Right ventricle myocardium superior (tissue), 1 donor: ENCODE measurements around the gene SSBP2. TPM values are rescaled to one million over a fixed set of nuclear protein-coding genes. Genes with fewer than 3 reads are reported as not detected.

Experiments used
- ATAC-seq: fragments of 200-7000 bp; cut with Tn5 transposase; one replicate; pipeline ENCODE4 v1.9.1; 2020; ENCODE audit warnings: mild to moderate bottlenecking; ENCODE audit not compliant: poor library complexity
- DNase-seq: peaks from one replicate; pipeline ENCODE4 v3.0.0-alpha.2; 2020
- intact Hi-C: fragments of 100-400 bp; cut with DNase I; formaldehyde crosslinking; loops from one replicate; pipeline ENCODE4 v1.11.2; 2022
- total RNA-seq: library from RNA; stranded (reverse); fragmentation: NEBNext Ultra II Directional; extraction: Animal tissue kit (Norgen Biotek cat#: 25700); gene quantifications from one replicate; pipeline ENCODE4 v1.2.1, GENCODE V29; 2021
- donor health status: DM: no; HTN: yes; CAD: no; lungs with severe emphysema.

SSBP2 gene
- total RNA-seq, 1 donor from 2014 or later = 46.9 TPM

DNA sequence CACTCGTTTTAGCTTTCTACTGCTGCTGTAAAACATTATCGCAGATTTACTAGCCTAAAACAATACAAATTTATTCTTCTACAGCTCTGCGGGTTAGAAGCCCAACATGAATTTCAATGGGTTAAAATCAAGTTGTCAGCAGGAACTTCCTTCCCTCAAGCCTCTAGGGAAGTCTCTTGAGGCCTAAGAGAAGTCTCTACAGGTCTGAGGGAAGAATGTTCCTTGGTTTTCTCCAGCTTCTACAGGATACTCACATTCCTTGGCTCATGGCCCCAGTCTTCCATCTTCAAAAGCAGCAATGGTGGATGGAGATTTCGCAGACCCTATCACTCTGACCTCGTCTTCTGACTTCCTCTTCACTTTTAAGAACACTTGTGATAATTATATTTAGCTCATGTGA is 21.6 kb upstream of the SSBP2 start:
- DNase-seq (no peak), ATAC-seq (no peak)
- intact Hi-C loops = no loop called here

- intact Hi-C loops = no loop called here
- DNase-seq (no peak), ATAC-seq (no peak)
These were observed 18.1 kb upstream of the SSBP2 start for GRCh38 chr5:81768935-81769452.

DNA sequence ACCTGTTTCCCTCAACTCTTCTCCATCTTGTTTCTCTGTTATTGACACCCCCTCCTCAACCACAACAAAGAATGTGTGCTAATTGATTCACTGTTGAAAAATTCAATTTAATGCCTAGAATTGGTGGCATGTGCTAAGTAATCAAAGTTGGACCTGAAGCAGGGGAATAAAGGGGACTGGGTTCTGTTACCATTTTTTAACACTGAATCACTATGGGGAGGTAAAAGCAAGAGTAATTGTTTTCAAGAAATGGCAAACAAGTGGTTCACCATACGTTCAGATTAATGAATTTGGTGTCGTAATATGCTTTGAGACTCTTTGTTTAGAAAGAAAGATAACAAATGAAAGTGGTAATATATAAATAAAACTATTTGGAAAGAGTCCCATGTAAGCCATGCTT is 17.0 kb upstream of the SSBP2 start:
- ATAC-seq (no peak), DNase-seq (no peak)
- intact Hi-C loops = no loop called here

- no peak for ATAC-seq
- no peak for DNase-seq
- intact Hi-C loops = no loop called here
These were observed 16.2 kb upstream of the SSBP2 start for GRCh38 chr5:81767097-81767496.

GRCh38 chr5:81766611-81767010 is 15.7 kb upstream of the SSBP2 start:
- no peak for ATAC-seq
- intact Hi-C loops = no loop called here
- DNase-seq = no peak

GRCh38 chr5:81763294-81763928 is 12.5 kb upstream of the SSBP2 start:
- intact Hi-C loops = no loop called here
- DNase-seq (no peak), ATAC-seq (no peak)

- intact Hi-C loops = no loop called here
- DNase-seq (no peak), ATAC-seq (no peak)
These were observed 12.0 kb upstream of the SSBP2 start for GRCh38 chr5:81762853-81763252.

DNA sequence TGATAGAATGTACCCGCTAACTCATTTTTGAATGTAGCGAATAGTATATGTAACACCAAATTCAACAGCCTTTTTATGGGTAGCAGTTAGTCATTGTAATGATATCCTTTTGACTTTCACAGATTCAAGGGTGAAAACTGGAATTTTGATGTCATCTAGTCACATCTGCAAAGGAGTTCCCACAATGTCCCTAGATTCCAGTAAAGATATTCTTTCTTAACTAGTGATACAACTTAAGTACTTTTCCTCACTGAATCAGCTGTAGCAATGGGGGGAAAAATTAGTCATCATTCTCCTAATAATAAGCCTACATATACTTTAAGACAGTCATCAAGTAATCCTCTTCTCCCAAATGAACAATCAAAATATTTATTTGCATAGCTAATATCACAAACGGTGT is 11.5 kb upstream of the SSBP2 start:
- no peak for DNase-seq
- intact Hi-C loops = no loop called here
- no peak for ATAC-seq

DNA sequence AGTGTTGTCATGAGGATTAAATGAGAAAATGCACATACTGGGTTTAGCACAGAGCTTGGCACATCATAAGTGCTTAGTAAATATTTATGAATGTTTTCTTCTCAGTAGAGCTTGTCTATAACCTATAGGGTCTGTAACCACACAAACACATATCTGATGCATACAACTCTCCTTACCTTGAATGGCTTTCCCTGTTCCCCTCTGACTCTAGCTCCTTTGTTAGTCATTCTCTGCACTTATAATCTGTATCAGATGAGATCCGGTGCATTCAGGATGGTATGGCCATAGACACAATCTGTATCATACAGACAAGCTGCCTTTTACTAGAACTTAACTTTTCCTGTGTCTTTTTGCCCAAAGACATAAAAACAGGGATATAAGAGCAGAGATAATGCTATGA is 11.1 kb upstream of the SSBP2 start:
- intact Hi-C loops = no loop called here
- ATAC-seq (no peak), DNase-seq (no peak)

- intact Hi-C loops = no loop called here
- no peak for DNase-seq
- peak; percentile 51 for ATAC-seq
These were observed 10.4 kb upstream of the SSBP2 start for GRCh38 chr5:81761270-81761669.

DNA sequence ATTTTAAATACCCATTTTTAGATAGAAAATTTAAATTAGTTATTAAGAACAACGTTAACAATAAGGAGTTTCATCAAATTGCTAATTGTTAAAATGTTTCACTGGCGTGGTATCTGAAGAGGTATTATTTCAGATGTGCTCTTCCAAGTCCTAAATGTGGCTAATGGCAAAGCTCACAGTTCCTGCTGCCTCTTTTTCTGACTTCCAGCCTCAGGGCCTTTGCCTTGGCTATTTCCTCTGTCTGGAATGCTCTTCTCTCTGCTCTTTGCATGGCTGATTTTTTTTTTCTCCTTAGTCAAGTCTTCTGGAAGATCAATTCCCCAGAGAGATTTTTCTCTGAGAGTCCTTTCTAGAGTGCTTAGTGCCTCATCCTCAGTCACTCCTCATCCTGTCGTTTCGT is 9.6 kb upstream of the SSBP2 start:
- ATAC-seq = no peak
- intact Hi-C loops = no loop called here
- no peak for DNase-seq

GRCh38 chr5:81759632-81760005 is 8.7 kb upstream of the SSBP2 start:
- no peak for ATAC-seq
- intact Hi-C loops = loop anchor here (10.0 kb wide), 1 partner anchor 215 kb away; the partner anchor contains the start of gene ATG10
- no peak for DNase-seq

- ATAC-seq (no peak), DNase-seq (no peak)
- intact Hi-C loops = loop anchor here (10.0 kb wide), 1 partner anchor 217 kb away; the partner anchor contains the start of gene ATG10
These were observed 6.5 kb upstream of the SSBP2 start for GRCh38 chr5:81757404-81757803.

GRCh38 chr5:81756016-81756415 is 5.1 kb upstream of the SSBP2 start:
- DNase-seq = no peak
- ATAC-seq = no peak
- intact Hi-C loops = loop anchor here (10.0 kb wide), 1 partner anchor 219 kb away; the partner anchor contains the start of gene ATG10

DNA sequence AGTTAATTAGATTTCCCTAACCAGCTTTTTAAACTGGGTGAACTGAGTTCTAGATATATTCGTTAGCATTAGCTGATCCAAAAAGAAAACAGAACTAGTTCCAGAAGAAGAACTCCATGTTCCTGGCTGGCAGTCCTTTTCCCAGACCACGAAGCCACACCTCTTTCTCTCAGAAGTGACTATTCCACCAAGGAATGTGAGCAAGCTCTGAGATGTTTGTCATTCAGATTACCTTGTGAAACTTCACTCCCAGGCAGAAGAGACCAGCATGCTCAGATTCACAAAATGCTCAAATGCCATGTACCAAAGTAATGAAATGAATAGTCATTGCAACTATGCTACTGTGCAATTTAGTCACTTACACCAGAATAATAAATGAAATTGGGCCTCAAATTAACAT is 4.4 kb upstream of the SSBP2 start:
- DNase-seq = no peak
- intact Hi-C loops = loop anchor here (10.0 kb wide), 1 partner anchor 219 kb away; the partner anchor contains the start of gene ATG10
- ATAC-seq = no peak

DNA sequence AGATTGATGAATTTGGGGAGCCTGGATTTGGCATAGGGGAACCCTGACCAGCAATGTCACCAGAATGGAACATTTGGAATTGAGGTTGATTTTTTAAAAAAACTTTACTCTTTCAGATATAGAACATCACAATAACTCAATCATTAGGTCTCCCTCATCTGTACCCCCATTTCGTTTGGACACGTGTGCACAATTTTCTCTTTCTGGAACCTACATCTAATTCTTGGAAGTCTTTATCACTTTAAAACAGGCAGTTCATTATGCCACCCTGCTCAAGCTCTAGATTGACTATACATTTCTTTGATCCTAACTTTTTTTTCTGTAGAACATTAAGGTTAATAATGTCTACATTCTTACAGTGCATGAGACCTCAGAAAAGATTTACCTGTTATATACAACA is 3.7 kb upstream of the SSBP2 start:
- no peak for ATAC-seq
- no peak for DNase-seq
- intact Hi-C loops = loop anchor here (10.0 kb wide), 1 partner anchor 220 kb away; the partner anchor contains the start of gene ATG10

DNA sequence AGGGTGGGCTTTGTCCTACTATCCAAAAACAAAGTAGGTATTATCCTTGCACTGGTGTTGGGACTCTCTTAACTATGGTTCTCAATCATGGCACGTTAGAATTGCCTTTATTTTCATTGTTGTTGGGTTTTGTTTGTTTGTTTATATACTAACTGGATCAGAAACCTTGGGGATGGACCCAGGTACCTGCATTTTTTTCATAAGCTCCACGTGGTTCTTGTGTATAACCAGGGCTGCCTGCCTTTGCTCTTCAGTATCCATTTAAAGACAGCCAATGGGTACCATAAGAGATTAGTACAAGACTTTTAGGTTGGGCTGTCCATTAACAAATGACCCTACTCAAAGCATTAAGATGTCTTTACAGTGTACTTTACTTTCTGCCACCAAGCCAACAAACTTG is 2.5 kb upstream of the SSBP2 start:
- ATAC-seq (no peak), DNase-seq (no peak)
- intact Hi-C loops = loop anchor here (10.0 kb wide), 1 partner anchor 221 kb away; the partner anchor contains the start of gene ATG10

- DNase-seq (no peak), ATAC-seq (no peak)
- intact Hi-C loops = loop anchor here (10.0 kb wide), 1 partner anchor 222 kb away; the partner anchor contains the start of gene ATG10
These were observed 1.7 kb upstream of the SSBP2 start for GRCh38 chr5:81752644-81752963.

DNA sequence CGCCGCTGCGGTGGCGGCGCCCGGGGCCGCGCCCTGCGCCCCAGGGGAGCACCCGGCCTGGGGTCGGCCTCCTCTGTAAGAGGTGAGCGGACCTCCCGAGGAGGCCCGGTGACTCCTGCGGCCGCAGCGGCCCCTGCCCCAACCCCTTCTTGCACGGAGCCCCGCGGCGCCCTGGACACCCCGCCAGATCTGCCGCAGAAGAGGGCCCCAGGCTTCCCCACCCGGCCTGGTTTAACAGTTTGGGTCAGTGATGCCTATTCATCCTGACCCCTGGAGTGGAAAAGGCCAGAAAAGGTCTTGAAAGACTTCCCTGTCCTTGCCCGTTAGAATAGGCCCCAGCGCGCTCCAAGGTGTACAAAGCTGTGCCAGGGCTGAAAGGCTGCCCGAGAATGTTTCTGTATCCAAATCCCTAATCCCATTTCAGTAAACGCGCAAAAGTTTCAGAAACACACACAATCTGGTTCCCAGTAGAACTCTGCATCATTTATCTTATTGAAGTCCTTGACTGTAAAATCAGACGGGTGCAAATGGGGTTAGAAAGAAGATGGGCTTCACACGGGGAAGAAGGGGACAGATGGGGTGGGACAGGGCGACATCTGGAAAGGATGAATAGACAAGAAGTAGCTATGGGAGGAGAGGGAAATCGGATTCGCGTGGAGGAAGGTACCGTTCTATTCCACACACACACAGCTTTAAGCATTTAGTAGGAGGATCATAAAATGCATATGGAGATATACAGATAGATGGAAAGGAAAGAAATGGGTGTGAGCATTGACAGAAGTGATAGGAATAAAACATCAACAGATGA is 1.1 kb upstream of the SSBP2 start:
- intact Hi-C loops = loop anchor here (1.0 to 10.0 kb wide), 2 partner anchors 99 to 223 kb away; partner anchors contain the start of gene ATG10
- DNase-seq = peak; percentile 61
- no peak for ATAC-seq
